Skin of body (tissue), 2 donors: ENCODE data around the gene KCNJ15. TPM values are rescaled to one million over a fixed set of nuclear protein-coding genes. Genes with fewer than 3 reads are reported as not detected.

ENCODE experiments used
- DNase-seq: peaks from one replicate; lab custom pipeline; 2025; lab: John Stamatoyannopoulos, UW
- total RNA-seq: library from RNA; depleted of rRNA; stranded (reverse); fragments of >200 nt; gene quantifications from one replicate; pipeline ENCODE4 v1.2.3, GENCODE V29; 2014

The KCNJ15 gene
- total RNA-seq, 1 donor from 2014 or later, result 3.4 TPM

- DNase-seq, result no peak
Observed at GRCh38 chr21:38297194-38297631, 40.4 kb downstream of the KCNJ15 start.

GRCh38 chr21:38297871-38298270, 41.1 kb downstream of the KCNJ15 start:
- no peak for DNase-seq

DNA sequence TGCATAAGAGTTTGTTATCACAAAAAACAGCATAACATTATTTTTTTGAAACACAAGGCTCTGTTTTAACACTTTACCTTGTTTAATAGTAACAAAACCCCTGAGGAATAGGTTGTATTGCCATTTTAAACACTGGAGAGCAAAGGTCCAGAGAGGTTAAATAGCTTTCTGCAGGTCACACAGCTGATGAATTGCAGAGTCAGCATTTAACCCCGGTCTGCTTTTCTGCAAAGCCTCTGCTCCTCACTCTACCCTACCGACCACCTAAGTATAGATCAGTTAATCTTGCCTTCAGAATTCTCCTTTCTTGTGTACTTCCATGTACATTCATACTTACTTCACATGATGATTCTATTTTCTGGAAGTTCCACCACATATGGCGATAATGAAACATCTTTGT, 42.0 kb downstream of the KCNJ15 start:
- DNase-seq, result no peak

DNA sequence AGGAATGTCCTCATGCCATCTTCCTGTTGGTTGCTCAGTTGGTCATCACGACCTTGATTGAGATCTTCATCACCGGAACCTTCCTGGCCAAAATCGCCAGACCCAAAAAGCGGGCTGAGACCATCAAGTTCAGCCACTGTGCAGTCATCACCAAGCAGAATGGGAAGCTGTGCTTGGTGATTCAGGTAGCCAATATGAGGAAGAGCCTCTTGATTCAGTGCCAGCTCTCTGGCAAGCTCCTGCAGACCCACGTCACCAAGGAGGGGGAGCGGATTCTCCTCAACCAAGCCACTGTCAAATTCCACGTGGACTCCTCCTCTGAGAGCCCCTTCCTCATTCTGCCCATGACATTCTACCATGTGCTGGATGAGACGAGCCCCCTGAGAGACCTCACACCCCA, 42.9 kb downstream of the KCNJ15 start:
- no peak for DNase-seq

DNA sequence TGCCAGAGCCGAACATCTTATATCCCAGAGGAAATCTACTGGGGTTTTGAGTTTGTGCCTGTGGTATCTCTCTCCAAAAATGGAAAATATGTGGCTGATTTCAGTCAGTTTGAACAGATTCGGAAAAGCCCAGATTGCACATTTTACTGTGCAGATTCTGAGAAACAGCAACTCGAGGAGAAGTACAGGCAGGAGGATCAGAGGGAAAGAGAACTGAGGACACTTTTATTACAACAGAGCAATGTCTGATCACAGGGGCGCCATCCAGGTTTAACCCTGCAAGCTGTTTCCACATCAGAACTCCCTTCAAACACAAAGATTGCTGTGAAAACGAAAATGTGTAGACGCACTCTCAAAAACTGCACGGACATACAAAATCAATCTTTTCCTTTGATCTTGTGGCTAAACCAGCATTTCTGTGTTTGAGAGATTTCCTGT, 43.4 kb downstream of the KCNJ15 start:
- no peak for DNase-seq

DNA sequence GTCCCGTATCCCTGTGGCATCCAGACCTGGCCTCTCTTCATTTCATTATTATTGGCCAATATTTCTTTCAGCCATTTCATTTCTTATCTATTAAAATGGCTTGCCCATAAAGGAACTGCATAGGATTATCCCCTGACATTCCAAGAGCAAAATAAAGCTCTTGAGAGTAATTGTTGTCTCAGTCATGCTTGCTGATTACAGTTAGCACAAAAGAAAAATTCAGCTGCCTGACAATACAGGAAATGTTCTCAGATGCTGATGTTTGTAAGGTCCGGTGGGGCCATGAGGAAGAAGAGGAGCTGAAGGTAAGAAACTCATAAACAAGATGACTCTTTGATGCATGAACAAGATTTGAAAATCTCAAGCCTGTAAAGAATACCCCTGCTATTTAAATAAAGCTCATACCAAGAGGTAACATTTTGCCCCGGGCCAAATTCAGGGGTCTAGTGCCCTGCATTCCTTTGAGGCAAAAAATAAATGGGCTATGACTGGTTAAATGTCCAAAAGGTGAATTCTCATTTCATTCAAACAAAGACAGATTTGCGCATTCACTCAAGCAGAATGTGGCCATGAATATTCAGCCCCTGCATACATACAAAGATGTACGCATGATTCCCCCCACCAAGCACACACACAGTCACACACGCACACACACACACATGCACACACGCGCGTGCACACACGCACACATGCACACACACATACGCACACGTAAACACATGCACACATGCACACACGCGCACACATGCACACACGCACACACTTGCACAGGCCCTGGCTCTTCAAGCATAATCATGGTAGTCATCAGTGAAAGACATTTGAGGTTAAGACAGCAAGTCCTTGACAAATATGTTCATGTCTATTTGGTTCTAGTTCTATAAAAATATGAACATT, 44.8 kb downstream of the KCNJ15 start:
- DNase-seq, result no peak

GRCh38 chr21:38303300-38303699, 46.5 kb downstream of the KCNJ15 start:
- no peak for DNase-seq

DNA sequence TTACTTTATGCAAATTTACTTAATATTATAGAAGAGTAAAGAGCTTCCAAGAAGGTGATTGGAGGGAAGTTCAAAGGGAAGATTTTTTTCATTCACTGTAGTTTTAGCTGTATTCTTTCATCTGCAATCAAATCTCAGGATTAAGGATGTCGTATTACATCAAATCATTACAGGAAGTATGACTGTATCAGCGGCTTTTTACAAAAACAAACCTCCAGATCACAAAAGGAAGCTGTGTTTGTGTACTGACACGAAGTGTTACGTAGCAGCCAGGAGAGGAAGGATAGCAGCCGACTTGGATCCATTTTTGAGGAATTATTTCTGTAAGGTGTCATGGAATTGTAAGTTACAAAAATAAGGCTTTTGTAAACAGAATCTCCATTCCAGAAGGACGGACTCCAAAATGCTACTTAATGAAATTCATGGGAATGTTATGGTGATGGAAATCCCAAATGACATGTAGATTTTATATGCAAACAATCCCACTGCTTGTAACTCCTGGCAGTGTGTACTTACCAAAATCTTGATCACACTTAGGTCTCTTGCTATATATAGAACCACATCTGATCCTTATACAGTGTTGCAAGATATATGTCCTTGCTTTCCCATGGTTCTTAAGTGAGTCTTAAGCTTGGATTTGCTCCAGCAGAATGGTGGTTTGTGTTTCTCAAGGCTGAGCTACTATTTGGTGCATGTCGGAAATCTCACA, 49.8 kb downstream of the KCNJ15 start:
- no peak for DNase-seq

- no peak for DNase-seq
Observed at GRCh38 chr21:38307771-38308531, 51.2 kb downstream of the KCNJ15 start.

DNA sequence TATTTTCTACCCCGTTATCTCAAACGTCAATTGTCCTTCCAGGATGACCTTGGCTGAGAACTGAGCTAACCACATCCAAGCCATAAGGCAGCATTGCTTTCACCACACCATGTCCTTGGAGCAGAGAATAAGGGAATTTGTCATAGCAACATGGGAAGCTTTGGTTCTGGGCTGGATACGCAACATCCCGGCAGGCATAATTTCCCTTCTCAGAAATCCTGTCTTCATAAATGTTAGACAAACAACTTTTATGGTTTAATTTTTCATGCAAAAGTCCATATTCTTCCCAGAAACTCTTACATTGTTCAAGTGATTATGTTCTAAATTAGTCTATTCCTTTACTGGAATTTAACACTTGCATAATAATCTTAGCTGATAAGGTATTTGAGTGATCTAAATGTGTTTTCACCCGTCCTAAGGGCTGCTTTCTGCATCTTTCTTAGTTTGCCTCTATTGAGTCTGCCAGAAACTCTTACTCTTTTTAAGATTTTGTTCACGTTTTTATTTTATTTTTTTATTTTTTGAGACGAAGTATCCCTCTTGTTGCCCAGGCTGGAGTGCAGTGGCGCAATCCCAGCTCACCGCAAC, 51.8 kb downstream of the KCNJ15 start:
- DNase-seq, result peak; percentile 22

GRCh38 chr21:38310646-38311485, 54.1 kb downstream of the KCNJ15 start:
- no peak for DNase-seq

DNA sequence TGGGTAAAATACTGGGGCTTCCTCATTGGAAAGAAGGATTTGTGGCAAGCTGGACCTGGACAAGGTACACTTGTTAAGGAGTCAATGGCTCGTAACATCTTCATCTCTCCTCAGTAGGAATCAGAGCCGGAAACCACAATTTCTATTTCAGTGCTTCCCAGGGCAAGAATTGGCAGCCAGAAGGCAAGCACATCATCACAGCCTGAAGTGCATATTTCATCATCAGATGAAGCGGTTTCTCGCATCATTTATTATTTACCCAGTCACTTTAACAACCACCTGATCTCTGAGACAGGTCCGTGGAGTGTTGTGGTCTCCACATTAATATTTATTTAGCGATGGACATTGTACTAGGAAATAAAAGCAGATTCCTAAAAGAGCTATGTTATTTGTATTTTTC, 55.0 kb downstream of the KCNJ15 start:
- DNase-seq, result no peak

DNA sequence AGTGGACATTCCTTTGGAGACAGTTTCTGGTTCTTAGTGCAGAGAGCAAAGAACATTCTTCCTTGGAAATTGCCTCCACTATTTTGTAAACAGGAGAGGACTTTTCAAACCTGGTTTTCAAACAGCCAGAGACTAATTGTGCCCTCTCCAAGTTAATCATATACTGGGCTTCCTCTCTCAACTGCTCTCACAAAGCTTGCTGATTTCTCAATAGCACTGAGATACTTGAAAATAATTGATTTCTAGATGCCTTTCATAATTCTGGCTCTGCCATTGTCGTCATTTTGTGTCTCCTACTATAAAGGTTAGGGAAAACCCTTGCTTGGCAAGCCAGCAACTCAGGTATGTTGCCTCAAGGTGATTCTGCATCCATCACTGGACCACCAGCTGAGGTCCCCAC, 56.0 kb downstream of the KCNJ15 start:
- DNase-seq, result no peak

DNA sequence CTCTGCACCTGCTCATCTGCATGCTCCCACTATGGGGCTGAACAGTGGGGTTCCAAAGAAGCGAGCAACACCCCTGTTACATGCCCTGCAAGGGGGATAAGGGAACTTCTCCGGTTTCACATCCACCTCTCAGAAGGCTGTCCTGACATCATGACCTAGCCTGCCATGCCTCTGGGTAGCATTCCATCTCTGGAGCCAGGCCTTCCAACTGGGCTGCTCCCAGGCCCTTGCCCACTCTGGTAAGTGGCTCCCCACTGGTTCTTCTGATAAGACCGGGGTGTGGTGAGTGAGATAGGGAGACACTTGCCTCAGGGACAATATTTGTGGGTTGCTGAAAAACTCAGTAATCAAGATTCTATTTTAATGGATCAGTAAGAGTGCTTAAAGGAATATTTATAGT, 57.8 kb downstream of the KCNJ15 start:
- no peak for DNase-seq

DNA sequence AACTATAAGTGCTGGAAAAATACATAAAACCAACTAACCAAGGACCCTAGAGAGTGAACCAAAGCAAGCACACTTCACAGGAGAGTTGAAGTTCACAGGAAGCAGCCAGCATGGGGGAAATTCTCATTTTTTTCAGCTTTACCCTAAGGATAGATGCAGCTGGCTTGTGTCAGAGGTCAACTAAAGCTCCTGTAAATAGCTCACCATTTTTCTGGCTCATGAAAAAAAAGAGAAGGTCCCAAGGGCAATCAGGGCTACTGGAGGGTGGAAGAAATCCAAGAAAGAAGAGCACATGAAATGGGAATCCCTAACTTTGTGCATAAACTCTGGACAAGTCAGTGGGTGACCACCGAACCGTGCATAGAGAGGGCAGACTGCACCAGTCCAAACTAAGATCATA, 58.3 kb downstream of the KCNJ15 start:
- no peak for DNase-seq

DNA sequence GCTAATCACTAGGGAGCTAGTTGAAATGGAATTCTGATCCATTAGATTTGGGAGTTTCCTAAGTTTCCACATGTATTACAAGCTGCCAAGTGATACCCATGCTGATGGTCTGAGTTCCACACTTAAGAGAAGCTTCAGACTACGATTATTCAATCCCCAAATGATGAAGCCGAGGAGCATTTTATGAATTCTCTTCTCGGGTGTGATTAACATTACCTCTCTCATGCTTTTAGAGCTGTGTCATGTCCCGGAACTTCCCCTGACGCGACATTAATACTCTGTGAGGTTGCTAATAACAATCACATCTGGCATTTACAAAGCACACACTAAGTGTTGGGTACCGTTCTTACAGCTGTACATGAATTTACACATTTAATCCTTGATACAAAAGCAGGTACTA, 63.0 kb downstream of the KCNJ15 start:
- no peak for DNase-seq

DNA sequence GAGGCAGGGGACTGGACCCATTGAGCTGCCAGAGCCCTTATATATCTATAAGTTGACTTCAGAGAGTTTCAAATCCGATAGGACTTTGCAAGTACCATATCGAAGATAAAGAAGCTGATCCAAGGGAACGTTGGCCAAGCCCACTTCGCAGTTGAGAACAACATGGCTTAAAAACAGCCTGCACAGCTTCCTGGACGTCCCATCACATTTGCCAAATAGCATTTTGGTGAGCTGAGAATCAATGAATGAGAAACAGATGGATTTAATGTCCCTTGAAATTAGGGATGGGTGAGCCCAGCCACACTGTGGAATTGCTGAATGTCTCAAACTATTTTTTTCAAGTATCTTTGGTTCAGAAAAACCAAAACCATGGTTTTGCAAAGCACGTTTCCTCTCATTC, 64.8 kb downstream of the KCNJ15 start:
- DNase-seq, result no peak

GRCh38 chr21:38322311-38322950, 65.6 kb downstream of the KCNJ15 start:
- DNase-seq, result no peak

- peak; percentile 67 for DNase-seq
Observed at GRCh38 chr21:38323721-38324531, 67.1 kb downstream of the KCNJ15 start.
